Esophagus squamous epithelium (tissue), 4 donors: ENCODE data around the gene MCOLN2.

Experiments used
- CTCF ChIP-seq, 6 experiments: fragments of 450-650 bp in 4 of 6; fragments of 200-600 bp in 2 of 6; sonication (generic) in 2 of 6; IDR thresholded peaks; one replicate each; pipeline ENCODE4 v1.5.1; 2016 to 2019; ENCODE audit warnings: antibody characterized with exemption in 6 of 6, mild to moderate bottlenecking in 4 of 6, moderate library complexity in 4 of 6
- POLR2A ChIP-seq, 4 donors: fragments of 450-650 bp; IDR thresholded peaks; one replicate each; pipeline ENCODE4 v1.6.1; 2017; ENCODE audit warnings: antibody characterized with exemption in 4 of 4, mild to moderate bottlenecking in 4 of 4, moderate library complexity in 3 of 4

DNA sequence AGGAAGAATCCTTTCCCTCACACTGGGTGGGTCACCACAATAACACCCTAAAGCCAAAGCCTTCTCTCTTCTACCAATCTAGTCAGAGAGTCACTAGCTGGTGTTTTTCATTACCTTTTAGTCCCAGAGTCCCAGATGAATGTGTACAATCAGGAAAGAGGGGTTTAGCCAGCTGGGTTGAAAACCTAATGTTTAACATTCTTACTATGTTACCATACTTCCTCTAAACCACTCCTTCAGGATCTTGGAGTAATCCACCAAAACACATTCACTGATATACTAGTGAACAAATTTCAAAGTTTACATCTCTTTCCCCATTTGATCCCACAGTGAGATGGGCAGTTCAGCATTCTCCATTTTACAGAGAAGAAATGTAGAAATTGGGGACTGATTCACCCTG is 113.6 kb downstream of the MCOLN2 start:
- TF ChIP-seq POLR2A (IDR thresholded peaks at IDR 0.05) (no peak), CTCF (IDR thresholded peaks at IDR 0.05) (no peak)
